DND-41 (cell line): Measurements from ENCODE around the gene KATNA1.

Experiments
- ATAC-seq: fragments of 200-7000 bp; cut with Tn5 transposase; 3 replicates; pipeline ENCODE4 v1.9.1; 2021; ENCODE audit warnings: low read depth; ENCODE audit not compliant: insufficient read depth
- DNase-seq: peaks from one replicate; pipeline ENCODE4 v3.0.0-alpha.2; 2020
- H2AFZ ChIP-seq: 2 replicates; pipeline ENCODE4 v1.6.0; 2012; ENCODE audit warnings: low read depth, low read length
- H3K27ac ChIP-seq: 2 replicates; pipeline ENCODE4 v1.5.1; 2012; ENCODE audit warnings: low read length, inconsistent platforms
- H3K27me3 ChIP-seq: fragments of 200-600 bp; sonication (generic); 2 replicates; pipeline ENCODE4 v1.6.0; 2012; ENCODE audit warnings: low read length, mild to moderate bottlenecking, inconsistent platforms; ENCODE audit not compliant: insufficient read depth, poor library complexity
- H3K36me3 ChIP-seq: 2 replicates; pipeline ENCODE4 v1.5.1; 2012; ENCODE audit warnings: low read length, inconsistent platforms; ENCODE audit not compliant: insufficient read depth
- H3K4me1 ChIP-seq: 2 replicates; pipeline ENCODE4 v1.5.1; 2012; ENCODE audit warnings: mild to moderate bottlenecking, low read length; ENCODE audit not compliant: insufficient read depth
- H3K4me2 ChIP-seq: 2 replicates; pipeline ENCODE4 v1.6.0; 2012; ENCODE audit warnings: mild to moderate bottlenecking, moderate library complexity, low read length, inconsistent platforms; ENCODE audit not compliant: insufficient read depth
- H3K4me3 ChIP-seq, 2 experiments: fragments of 200-600 bp in 1 of 2; shearing (Covaris generic) in 1 of 2; 2 replicates each; pipeline ENCODE4 v1.5.1; 2012 to 2016; ENCODE audit warnings: inconsistent platforms in 2 of 2, low read length in 2 of 2, mild to moderate bottlenecking in 2 of 2, low read depth in 1 of 2, moderate library complexity in 1 of 2
- H3K79me2 ChIP-seq: 2 replicates; pipeline ENCODE4 v1.6.0; 2012; ENCODE audit warnings: low read length, inconsistent platforms; ENCODE audit not compliant: insufficient read depth
- H3K9ac ChIP-seq: 2 replicates; pipeline ENCODE4 v1.6.0; 2012; ENCODE audit warnings: low read depth, mild to moderate bottlenecking, inconsistent platforms, low read length, moderate library complexity
- H3K9me3 ChIP-seq: 2 replicates; pipeline ENCODE4 v1.5.1; 2012; ENCODE audit warnings: low read length, moderate library complexity, mild to moderate bottlenecking, inconsistent platforms; ENCODE audit not compliant: insufficient read depth, severe bottlenecking
- H4K20me1 ChIP-seq: 2 replicates; pipeline ENCODE4 v1.6.0; 2012; ENCODE audit warnings: low read length; ENCODE audit not compliant: insufficient read depth
- EZH2 ChIP-seq: IDR thresholded peaks from 3 replicates; pipeline ENCODE4 v1.6.1; 2012; ENCODE audit warnings: borderline replicate concordance, low read depth, mild to moderate bottlenecking, moderate library complexity, low read length, inconsistent platforms; ENCODE audit not compliant: severe bottlenecking
- TF ChIP-seq, protein P1 (sequence below): IDR thresholded peaks from 2 replicates; pipeline ENCODE4 v1.5.1; 2012; ENCODE audit warnings: borderline replicate concordance, low read length, moderate library complexity, mild to moderate bottlenecking; ENCODE audit not compliant: poor library complexity, severe bottlenecking; ENCODE audit errors: extremely low read depth

The KATNA1 gene

DNA sequence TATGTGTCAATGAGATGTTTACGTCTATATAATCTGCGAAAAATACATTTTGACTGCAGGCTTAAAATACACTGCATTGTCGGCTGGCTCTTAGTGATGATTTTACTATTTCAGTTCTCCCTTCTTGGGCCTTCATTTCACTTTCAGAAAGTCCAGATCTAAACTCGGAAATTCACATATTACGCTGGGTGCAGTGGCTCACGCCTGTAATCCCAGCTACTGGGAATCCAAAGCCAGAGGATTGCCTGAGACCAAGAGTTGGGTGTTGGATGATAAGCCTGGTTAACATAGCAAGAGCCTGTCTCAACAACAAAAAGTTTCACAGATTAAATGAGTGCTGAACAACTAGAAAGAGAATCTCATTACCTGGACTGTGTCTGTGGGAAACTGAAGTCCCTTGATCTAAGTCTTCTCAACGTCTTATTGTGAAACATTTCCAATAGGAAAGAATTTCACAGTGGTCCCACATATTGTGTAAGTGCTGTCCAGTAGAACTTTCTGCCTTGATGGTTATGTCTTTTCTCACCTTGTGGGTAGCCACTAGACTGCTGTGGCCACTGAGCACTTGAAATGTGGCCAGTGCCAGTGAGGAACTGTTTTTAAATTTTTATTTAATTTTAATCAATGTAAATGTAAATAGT is 80.4 kb downstream of the KATNA1 start:
- Histone ChIP-seq H2AFZ (no peak overlapping the region), H4K20me1 (peaks cover 8% of the 10 kb centered on the region; the same call in 1 of the 2 replicates), H3K27me3 (no peaks in the 10 kb centered on the region), H3K9ac (peak overlapping the region; percentile 13; the same call in 1 of the 2 replicates), H3K79me2 (peaks cover 63% of the 10 kb centered on the region), H3K4me2 (peak overlapping the region; percentile 88), H3K36me3 (no peaks in the 10 kb centered on the region; the same call in 1 of the 2 replicates), H3K9me3 (no peaks in the 10 kb centered on the region), H3K4me1 (peaks cover 34% of the 10 kb centered on the region), H3K27ac (no peak overlapping the region), H3K4me3 (no peak overlapping the region)
- no peak for DNase-seq
- no peak for TF ChIP-seq EZH2
- TF ChIP-seq, protein P1, sequence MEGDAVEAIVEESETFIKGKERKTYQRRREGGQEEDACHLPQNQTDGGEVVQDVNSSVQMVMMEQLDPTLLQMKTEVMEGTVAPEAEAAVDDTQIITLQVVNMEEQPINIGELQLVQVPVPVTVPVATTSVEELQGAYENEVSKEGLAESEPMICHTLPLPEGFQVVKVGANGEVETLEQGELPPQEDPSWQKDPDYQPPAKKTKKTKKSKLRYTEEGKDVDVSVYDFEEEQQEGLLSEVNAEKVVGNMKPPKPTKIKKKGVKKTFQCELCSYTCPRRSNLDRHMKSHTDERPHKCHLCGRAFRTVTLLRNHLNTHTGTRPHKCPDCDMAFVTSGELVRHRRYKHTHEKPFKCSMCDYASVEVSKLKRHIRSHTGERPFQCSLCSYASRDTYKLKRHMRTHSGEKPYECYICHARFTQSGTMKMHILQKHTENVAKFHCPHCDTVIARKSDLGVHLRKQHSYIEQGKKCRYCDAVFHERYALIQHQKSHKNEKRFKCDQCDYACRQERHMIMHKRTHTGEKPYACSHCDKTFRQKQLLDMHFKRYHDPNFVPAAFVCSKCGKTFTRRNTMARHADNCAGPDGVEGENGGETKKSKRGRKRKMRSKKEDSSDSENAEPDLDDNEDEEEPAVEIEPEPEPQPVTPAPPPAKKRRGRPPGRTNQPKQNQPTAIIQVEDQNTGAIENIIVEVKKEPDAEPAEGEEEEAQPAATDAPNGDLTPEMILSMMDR: no peak
- no peak for ATAC-seq

DNA sequence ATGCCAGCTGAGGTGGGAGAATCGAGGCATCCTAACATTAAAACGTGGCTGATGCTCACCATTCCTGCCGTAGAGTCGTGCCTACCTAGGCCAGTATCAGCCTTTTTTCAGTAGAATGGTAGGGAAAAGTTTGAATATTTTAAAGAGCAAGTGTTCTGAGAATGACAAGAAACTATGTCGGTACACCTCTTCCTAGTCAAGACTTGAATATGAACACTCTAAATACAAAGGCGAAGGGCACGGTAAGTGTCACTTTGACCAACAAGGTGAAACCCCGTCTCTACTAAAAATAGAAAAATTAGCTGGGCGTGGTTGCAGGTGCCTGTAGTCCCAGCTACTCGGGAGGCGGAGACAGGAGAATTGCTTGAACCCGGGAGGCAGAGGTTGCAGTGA is 81.3 kb downstream of the KATNA1 start:
- no peak for TF ChIP-seq EZH2
- TF ChIP-seq, protein P1: no peak
- DNase-seq: no peak
- H4K20me1 ChIP-seq: peaks cover 4% of the 10 kb centered on the region; the same call in 1 of the 2 replicates
- H3K4me1 ChIP-seq: peaks cover 34% of the 10 kb centered on the region
- H3K9ac ChIP-seq: peak overlapping the region; percentile 92
- peak overlapping the region; percentile 97 for H2AFZ ChIP-seq
- peak overlapping the region; percentile 88 for H3K4me2 ChIP-seq
- no peak for ATAC-seq
- H3K79me2 ChIP-seq: peaks cover 54% of the 10 kb centered on the region
- peak overlapping the region; percentile 73; the same call in 1 of the 2 replicates for H3K27ac ChIP-seq
- no peaks in the 10 kb centered on the region; the same call in 1 of the 2 replicates for H3K36me3 ChIP-seq
- H3K9me3 ChIP-seq: no peaks in the 10 kb centered on the region
- H3K27me3 ChIP-seq: no peaks in the 10 kb centered on the region
- H3K4me3 ChIP-seq: peak overlapping the region; percentile 79 to 95

DNA sequence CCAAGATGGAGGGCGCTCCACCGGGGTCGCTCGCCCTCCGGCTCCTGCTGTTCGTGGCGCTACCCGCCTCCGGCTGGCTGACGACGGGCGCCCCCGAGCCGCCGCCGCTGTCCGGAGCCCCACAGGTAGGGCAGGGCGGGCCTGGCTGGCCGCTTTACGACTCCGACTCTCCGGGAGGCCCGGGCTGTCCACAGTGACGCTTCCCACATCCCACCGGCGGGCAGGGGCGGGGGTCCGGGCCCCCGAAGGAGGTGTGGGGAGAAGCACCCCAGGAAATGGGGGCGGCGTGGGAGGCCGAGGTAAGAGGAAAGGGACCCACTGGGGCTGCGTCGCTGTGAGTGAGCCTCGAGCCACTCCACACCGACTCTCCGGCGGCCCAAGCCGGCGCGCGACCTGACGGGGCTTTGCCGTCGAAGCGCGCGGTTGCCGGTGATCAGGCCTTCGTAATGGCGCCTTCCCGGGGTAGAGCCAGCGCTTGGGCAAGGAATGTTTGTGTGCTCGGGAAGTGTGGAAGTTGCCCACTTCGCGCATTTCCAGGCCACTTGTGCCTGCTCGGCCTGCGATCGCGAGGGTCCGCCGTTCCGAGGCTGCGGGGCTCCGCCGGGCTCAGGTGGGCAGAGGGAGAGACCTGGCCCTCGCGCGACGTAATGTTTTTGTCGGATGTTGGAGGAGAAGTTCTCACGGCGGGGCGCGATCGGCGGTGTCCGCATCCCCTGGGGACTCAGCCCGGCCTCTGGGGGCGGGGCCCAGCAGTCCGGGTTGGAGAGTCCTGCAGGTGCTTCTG is 81.9 kb downstream of the KATNA1 start:
- H3K4me1 ChIP-seq: peaks cover 34% of the 10 kb centered on the region
- no peaks in the 10 kb centered on the region for H3K27me3 ChIP-seq
- peak overlapping the region; percentile 79 to 95 for H3K4me3 ChIP-seq
- ATAC-seq (peak; percentile 45), DNase-seq (peak; percentile 47)
- H3K9ac ChIP-seq: peak overlapping the region; percentile 92
- no peak for TF ChIP-seq EZH2
- TF ChIP-seq, protein P1: peak; percentile 2
- H3K27ac ChIP-seq: peak overlapping the region; percentile 73
- H2AFZ ChIP-seq: peak overlapping the region; percentile 97
- H3K36me3 ChIP-seq: no peaks in the 10 kb centered on the region; the same call in 1 of the 2 replicates
- H3K9me3 ChIP-seq: no peaks in the 10 kb centered on the region
- H4K20me1 ChIP-seq: peaks cover 4% of the 10 kb centered on the region; the same call in 1 of the 2 replicates
- H3K79me2 ChIP-seq: peaks cover 49% of the 10 kb centered on the region
- H3K4me2 ChIP-seq: peak overlapping the region; percentile 88
